Posterior vena cava (tissue), 2 donors: ENCODE data around the gene SEMA6A. TPM values are rescaled to one million over a fixed set of nuclear protein-coding genes. Genes with fewer than 3 reads are reported as not detected.

ENCODE experiments used
- DNase-seq: peaks from one replicate; pipeline ENCODE4 v3.0.0-alpha.2; 2020; ENCODE audit warnings: low spot score
- intact Hi-C, 2 donors: fragments of 100-400 bp; cut with DNase I; formaldehyde crosslinking; loops; one replicate each; pipeline versions ENCODE4 v1.14.1 to v1.14.2; 2022 to 2023
- total RNA-seq, 2 donors: library from RNA; stranded (reverse); fragmentation: NEBNext Ultra II Directional; extraction: Animal tissue kit (Norgen Biotek cat#: 25700); gene quantifications; one replicate each; pipeline ENCODE4 v1.2.1, GENCODE V29; 2021
- donor health status: DM: yes; HTN: yes; CAD: no.
- donor health status: DM: yes; HTN: yes; CAD: no.

The SEMA6A gene
- total RNA-seq, 2 donors from 2014 or later: 18.6 to 24.9 TPM

DNA sequence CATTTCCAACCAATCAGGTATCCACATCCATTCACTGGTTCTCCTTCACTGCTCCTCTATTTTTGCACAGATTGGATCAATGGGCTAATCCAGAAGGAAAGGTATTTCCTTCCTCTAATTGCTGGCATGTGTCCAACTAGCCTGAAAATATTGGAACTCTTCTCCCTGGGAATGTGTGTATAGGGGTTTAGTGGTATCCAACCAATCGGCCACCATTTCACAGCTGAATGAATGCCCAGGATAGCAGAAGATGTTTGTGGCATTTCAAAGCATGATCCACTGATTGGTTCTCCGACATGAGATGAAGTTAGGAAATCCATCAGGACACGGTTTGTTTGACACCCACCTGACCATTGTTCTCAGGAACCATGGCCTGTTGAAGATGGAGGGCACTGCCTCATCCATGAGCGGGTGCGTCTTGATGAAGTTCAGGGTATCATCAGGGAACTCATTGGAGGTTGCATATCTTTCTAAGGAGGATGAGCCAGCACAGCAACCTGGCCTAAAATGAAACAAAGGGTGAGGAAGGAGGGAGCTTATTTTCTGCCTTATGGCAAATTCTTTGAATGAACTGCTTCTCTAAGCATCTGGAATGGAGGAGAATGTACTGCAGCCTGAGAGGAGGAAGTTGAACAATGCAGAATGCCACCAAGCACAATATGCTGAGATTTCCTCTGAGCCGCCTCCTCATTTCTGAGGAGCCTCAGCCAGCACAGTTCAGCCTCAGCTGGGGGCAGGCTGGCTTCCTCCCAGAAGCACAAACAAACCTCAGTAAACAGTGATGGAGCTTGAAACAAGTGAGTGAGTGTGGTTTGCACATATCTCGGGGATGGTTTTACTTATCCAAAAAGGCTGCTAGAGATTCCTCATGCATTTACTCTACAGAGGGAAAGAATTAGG lies 94.6 kb downstream of the SEMA6A start:
- DNase-seq: no peak
- intact Hi-C loops: no loop called here

GRCh38 chr5:116478491-116478890 lies 96.1 kb downstream of the SEMA6A start:
- DNase-seq: no peak
- intact Hi-C loops: no loop called here

- no peak for DNase-seq
- intact Hi-C loops: no loop called here
Observed at GRCh38 chr5:116476897-116477537, 97.6 kb downstream of the SEMA6A start.

- intact Hi-C loops: no loop called here
- DNase-seq: no peak
Observed at GRCh38 chr5:116475338-116475737, 99.3 kb downstream of the SEMA6A start.

DNA sequence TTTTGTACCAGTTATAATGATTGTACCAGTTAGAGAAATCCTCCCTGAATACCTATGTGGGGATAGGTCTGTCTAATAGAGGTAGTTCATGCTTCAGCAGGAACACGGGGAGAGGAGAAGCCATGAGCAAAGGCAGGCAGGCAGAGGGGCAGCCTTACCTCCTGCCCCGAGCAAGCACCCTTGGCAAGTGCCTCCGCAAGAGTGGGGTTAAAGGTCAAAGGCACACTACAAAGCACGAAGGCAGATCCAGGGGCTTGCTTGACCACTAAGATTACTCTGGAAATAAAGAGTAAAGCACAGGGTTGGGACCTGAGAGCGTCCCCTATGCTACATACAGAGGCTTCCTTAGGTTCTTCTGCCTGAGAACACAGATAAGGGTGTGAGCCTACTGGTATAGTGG lies 100.9 kb downstream of the SEMA6A start:
- intact Hi-C loops: no loop called here
- no peak for DNase-seq

DNA sequence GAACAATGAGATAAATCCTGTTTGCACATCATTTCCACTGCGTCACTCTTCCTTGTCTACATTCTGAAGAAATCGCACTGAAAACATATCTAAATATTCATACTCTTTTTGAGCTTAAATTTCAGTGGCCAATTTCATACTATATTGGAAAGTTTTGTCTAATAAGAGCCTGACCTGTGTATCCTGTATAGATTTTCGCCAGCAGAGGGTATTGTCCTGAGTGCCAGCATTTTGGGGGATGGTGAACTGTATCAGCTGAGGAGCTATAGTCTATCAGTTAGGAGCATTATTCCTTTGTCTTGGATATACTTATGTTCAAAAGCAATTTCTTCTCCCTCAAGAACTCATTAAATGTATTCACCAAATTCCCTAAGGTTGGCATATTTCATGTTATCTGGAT lies 102.3 kb downstream of the SEMA6A start:
- intact Hi-C loops: no loop called here
- no peak for DNase-seq

DNA sequence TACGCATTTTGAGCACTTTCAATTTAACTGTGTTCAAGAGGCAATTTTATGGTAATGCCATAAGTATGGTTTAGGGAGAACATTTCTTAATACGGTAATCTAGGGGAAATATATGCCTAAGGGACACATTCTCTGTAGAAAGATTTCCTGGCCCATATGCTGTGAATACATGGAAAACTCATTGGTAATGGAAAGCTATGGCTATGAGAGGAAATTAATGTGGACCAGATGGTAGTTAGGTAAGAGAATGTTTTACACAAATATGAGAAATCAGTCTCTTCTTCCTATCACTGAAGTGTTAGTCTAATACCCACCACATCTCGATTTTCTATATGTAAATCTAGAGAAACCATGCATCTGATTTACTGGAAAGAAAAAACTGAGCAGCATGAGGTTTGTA lies 105.0 kb downstream of the SEMA6A start:
- DNase-seq: no peak
- intact Hi-C loops: no loop called here

GRCh38 chr5:116468583-116468982 lies 106.0 kb downstream of the SEMA6A start:
- intact Hi-C loops: no loop called here
- no peak for DNase-seq

DNA sequence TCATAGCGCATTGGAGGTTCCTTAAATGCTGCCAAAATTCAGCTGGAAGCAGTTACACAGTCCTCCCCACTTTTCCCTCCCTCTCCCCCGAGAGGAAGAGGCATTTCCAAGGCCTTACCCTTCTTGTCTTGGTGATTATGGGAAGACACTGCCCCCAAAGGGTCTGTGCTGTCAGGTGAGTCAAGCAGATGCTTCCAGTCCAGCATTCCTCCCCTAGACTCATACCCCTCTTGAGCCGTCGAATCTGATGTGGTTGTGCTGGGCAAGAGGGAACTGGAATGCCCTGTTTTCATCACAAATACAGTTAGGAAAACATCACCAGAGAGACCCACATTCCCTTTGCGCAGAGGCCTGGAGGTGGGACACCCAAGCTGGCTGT lies 107.2 kb downstream of the SEMA6A start:
- intact Hi-C loops: no loop called here
- no peak for DNase-seq

DNA sequence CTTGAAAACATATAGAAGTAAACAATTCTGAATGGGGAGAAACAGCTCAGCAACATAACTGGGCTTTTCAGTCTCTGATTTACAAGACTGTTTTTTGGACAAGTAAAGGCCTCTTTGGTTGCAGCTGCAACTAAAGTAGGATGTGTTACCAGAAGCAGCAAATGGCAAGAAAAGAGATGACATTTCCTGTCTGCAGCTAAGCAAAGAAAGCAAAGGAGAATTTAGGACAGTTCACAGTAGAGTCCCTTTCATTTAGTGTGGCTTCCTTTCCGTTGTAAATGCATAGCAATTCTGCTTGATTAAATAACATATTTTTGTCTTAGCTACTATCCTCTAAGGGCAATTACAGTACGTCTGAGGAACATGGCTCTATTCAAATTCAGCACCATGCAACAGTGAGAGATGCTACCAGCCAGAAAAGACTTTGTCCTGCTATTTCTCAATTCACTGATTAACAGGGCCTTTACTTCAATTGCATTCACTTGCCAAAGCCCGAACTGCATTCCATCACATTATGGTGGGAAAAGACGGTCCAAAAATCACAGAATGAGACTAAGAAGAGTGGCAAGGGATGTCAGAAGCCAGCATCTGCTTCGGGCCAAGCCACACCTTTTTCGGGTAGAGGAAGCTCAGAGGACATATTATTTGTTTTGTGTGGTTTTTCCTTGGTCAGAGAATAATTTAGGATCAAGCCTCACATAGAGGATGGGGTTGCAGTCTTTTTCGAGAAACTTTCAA lies 107.7 kb downstream of the SEMA6A start:
- intact Hi-C loops: no loop called here
- DNase-seq: no peak

GRCh38 chr5:116465411-116465810 lies 109.2 kb downstream of the SEMA6A start:
- intact Hi-C loops: no loop called here
- no peak for DNase-seq

DNA sequence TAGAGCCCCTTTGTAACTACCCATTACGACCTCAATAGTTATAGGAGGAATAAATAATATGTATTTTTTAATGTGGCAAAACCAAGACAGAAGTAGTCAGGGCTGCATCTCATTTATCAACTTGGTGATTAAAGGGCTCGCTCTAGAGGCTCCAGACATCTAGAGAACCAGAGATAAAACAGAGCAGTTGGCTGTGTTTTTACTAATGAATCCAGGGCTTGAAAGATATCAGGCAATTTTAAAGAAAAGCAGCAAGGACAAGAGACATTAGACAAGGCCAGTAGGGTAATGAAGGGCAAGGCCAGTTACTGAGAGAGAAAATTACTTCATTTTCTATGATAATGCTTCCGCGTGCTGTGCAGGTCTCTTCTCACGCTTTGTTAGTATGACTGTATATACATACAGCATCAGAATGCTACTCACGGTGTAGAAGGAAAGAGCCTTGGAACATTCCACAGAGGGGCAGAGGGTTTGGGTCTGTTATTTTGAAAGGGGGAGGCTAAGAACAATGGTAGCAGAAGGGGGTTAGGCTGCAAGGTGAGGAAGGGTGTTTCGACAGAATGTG lies 110.4 kb downstream of the SEMA6A start:
- no peak for DNase-seq
- intact Hi-C loops: no loop called here

DNA sequence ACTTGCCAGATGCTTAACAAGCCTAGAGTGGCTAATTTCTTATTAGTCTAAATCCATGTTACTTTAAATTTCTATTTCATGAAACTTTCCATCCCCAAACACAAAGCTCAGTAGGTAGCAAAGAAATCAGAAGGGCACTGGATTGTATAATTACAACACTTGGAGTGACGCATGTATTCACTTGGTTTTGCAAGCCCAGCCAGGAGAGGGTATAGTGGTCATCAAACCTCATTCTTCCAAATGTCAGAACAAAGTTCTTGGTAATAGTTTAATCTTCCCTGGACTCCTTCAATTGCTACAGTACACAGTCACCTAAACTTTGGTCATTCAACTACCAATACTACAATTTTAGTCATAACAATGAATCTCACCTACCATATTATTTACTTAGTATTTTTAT lies 112.1 kb downstream of the SEMA6A start:
- intact Hi-C loops: no loop called here
- no peak for DNase-seq

GRCh38 chr5:116459301-116459700 lies 115.3 kb downstream of the SEMA6A start:
- intact Hi-C loops: no loop called here
- no peak for DNase-seq

DNA sequence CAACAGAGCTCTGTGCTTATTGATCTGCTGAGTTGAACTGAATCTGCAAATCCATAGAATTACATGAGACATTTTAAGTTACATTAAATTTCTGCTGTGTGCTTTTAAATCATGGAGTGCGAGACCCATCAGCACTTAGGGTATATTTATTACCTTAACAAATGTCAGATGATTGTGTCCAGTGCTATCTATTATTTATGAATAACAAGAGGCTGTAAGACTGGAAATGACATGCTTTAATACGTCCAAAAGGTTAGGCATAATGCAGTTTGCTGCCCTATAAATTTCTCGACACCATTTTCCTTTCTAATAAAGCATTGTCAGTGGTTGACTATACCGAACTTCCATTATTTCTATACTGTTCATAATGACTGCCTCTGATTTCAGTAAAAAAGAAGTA lies 117.6 kb downstream of the SEMA6A start:
- intact Hi-C loops: no loop called here
- DNase-seq: no peak

DNA sequence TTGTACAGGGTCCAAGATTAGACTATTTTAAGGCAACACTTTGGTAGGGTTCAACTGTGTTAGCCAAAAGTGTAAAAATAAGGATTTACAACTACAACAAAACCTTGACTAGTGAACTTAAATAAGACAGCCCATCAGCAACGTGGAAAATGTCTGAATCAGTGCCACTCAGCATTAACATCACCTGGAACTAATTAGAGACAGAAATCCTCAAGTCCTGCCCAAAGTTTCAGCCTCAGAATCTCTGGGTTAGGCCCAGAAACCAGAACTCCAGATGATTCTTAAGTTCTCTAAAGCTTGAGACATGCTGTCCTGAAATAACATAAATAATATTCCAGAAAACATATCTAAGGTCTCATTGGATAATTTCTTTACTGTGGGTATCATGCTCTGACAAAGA lies 118.6 kb downstream of the SEMA6A start:
- no peak for DNase-seq
- intact Hi-C loops: no loop called here

DNA sequence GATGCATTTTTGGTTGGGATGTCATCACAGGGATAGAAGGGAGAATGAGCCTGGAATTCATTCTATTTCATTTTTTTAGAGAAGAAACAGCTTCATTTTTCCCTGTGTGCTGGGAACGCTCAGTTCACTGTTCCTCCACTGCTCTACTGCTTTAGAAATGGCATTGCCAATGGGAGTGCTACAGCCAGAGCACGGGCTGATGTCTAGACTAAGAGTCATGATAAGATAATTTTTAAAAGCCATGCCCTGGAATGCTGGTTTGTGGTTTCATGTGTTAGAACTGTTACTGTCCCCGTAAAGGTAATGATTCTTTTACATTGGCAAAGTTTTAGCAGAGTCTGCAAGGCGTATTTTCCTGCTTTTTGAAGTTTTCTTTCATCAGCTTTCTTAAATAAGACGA lies 119.6 kb downstream of the SEMA6A start:
- intact Hi-C loops: no loop called here
- no peak for DNase-seq

DNA sequence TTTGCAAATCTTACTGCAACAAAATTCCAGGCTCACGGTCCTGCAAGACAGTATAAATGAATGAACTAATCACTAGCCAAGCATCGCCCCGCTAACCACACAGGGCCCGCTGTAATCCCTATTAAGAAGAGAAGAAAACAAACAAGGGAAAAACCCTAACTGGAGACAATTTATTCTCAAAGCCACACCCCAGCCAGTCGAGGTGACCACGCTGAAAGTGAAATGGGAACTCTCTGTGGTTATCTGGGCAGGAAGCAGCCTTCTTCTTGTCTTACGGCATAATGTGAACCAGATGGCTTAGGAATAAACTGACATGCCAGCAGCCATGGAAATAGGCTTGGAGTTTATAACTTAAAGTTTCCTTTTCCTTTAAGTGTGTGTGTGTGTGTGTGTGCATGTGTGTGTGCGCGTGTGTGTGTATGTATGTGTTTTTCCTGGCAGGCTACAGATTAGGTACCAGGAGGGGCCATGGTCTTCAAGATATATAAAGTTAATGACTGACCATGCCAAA lies 120.2 kb downstream of the SEMA6A start:
- intact Hi-C loops: no loop called here
- no peak for DNase-seq

- DNase-seq: no peak
- intact Hi-C loops: no loop called here
Observed at GRCh38 chr5:116453988-116454411, 120.6 kb downstream of the SEMA6A start.
